ENCODE measurements around the gene SNX14. TPM values are rescaled to one million over a fixed set of nuclear protein-coding genes. Genes with fewer than 3 reads are reported as not detected.

Gene SNX14
- total and polyA plus RNA-seq, 10 of the 15 experiments (the other 5 are each of a cell fraction or from before 2014, with no cell fraction given), result 34.2 to 122 (median 51.0) TPM

DNA sequence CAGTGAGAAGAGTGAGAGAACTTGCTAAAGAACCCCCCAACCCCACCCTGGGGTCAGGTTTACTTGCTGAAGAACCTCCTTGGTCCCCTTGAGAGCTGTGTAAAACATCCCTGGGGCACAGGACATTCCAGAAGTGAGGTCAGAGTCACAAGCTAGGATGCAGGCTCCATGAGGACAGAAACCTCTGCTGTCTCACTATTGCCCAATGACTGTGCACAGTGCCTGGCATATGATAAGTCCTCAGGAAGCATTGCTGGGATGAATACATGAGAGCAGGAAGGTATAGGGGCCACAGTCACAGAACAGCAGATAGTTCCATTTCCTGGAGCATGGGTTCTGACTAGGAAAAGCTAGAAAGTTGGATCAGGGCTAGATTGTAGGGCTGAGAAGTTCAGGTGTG, 125.3 kb downstream of the SNX14 start:
- H4K20me1 ChIP-seq (ENCODE audit: control insufficient read depth, insufficient read depth), result no peaks in the 10 kb centered on the region
- H3K79me2 ChIP-seq (ENCODE audit: control insufficient read depth, insufficient read depth, low read length), result no peaks in the 10 kb centered on the region
- intact Hi-C loops (cut with micrococcal nuclease; ENCODE audit: unreplicated experiment) (no loop called here), in situ Hi-C loops (cut with MboI) (no loop called here)
- H3K27me3 ChIP-seq (replicated peaks in 1 of 2; ENCODE audit: control insufficient read depth in 2 of 2, insufficient read depth in 2 of 2, low read length in 1 of 2), result no peaks in the 10 kb centered on the region
- no peak for FAIRE-seq
- POLR2A ChIA-PET, result interaction anchor here (1.3 to 1.9 kb wide), 2 partner anchors 10 to 13 kb away, joined by 3 to 4 read pairs; no protein-coding TSS in a partner anchor
- no peak overlapping the region for H3K9ac ChIP-seq (ENCODE audit: control insufficient read depth, insufficient read depth, low read length)
- no peak overlapping the region for H3K4me2 ChIP-seq (ENCODE audit: control insufficient read depth, insufficient read depth)
- H3K4me3 ChIP-seq, result no peak overlapping the region
- RAD21 ChIA-PET (ENCODE audit: unreplicated experiment), result interaction anchor here (0.9 to 1.9 kb wide), 5 partner anchors 11 to 114 kb away, joined by 3 to 5 read pairs (median 4); partner anchors contain the start of gene NT5E
- BruUV-seq (replicated peaks), result no TSS peak
- H3K9me3 ChIP-seq (replicated peaks; ENCODE audit: control insufficient read depth, insufficient read depth, low read length), result no peaks in the 10 kb centered on the region
- no peak for DNase-seq (ENCODE audit: low read depth, low spot score)
- H3K4me1 ChIP-seq (ENCODE audit: control insufficient read depth, insufficient read depth, low read length), result peaks cover 19% of the 10 kb centered on the region
- no peaks in the 10 kb centered on the region for H3K36me3 ChIP-seq (ENCODE audit: control insufficient read depth in 2 of 2, insufficient read depth in 2 of 2, low read length in 1 of 2)
- no peak for ATAC-seq
- CTCF ChIA-PET, result interaction anchor here (3.7 kb wide), 1 partner anchor 14 kb away, joined by 21 read pairs; no protein-coding TSS in a partner anchor
- H2AFZ ChIP-seq (ENCODE audit: control insufficient read depth, low read depth, low read length), result no peak overlapping the region
- SMC1A ChIA-PET (ENCODE audit: uncharacterized antibody, unreplicated experiment), result interaction anchor here (0.7 to 1.5 kb wide), 3 partner anchors 11 to 752 kb away, joined by 3 to 5 read pairs (median 4); no protein-coding TSS in a partner anchor
- no peak overlapping the region for H3K27ac ChIP-seq (ENCODE audit: control insufficient read depth, insufficient read depth)
- TF ChIP-seq, protein P1, sequence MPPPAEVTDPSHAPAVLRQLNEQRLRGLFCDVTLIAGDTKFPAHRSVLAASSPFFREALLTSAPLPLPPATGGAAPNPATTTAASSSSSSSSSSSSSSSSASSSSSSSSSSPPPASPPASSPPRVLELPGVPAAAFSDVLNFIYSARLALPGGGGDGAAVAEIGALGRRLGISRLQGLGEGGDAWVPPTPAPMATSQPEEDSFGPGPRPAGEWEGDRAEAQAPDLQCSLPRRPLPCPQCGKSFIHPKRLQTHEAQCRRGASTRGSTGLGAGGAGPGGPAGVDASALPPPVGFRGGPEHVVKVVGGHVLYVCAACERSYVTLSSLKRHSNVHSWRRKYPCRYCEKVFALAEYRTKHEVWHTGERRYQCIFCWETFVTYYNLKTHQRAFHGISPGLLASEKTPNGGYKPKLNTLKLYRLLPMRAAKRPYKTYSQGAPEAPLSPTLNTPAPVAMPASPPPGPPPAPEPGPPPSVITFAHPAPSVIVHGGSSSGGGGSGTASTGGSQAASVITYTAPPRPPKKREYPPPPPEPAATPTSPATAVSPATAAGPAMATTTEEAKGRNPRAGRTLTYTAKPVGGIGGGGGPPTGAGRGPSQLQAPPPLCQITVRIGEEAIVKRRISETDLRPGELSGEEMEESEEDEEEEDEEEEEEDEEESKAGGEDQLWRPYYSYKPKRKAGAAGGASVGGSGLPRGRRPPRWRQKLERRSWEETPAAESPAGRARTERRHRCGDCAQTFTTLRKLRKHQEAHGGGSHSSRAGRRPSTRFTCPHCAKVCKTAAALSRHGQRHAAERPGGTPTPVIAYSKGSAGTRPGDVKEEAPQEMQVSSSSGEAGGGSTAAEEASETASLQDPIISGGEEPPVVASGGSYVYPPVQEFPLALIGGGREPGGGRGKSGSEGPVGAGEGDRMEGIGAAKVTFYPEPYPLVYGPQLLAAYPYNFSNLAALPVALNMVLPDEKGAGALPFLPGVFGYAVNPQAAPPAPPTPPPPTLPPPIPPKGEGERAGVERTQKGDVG (CRISPR knock-in tag; IDR thresholded peaks at IDR 0.05), result no peak
- TF ChIP-seq ZZZ3 (IDR thresholded peaks at IDR 0.05; ENCODE audit: control insufficient read depth, insufficient read length, low read depth) (no peak), NBN (IDR thresholded peaks at IDR 0.05) (no peak), ESRRA (IDR thresholded peaks at IDR 0.05; ENCODE audit: low read length) (no peak), TCF12 (IDR thresholded peaks at IDR 0.05; ENCODE audit: low read depth, low read length) (no peak), NRF1 (conservative IDR thresholded peaks at IDR 0.05; ENCODE audit: low read depth, low read length) (no peak), TAF1 (IDR thresholded peaks at IDR 0.05; ENCODE audit: borderline replicate concordance, low read depth, low read length) (no peak), KLF5 (IDR thresholded peaks at IDR 0.05; ENCODE audit: partially characterized antibody) (no peak), RFX5 (IDR thresholded peaks at IDR 0.05; ENCODE audit: low read depth, low read length) (no peak), BCL11A (IDR thresholded peaks at IDR 0.05; ENCODE audit: low read depth, low read length) (no peak), HCFC1 (IDR thresholded peaks at IDR 0.05; ENCODE audit: low read length) (no peak), CHD2 (IDR thresholded peaks at IDR 0.05; ENCODE audit: borderline replicate concordance, low read depth, low read length) (no peak), ZBED1 (IDR thresholded peaks at IDR 0.05; ENCODE audit: borderline replicate concordance) (no peak), ZNF274 (IDR thresholded peaks at IDR 0.05; ENCODE audit: insufficient read depth, insufficient read length) (no peak), TARDBP (IDR thresholded peaks at IDR 0.05; ENCODE audit: borderline replicate concordance) (no peak), SMAD1 (IDR thresholded peaks at IDR 0.05; ENCODE audit: low read depth, partially characterized antibody) (no peak)
- TF ChIP-seq, protein P2, sequence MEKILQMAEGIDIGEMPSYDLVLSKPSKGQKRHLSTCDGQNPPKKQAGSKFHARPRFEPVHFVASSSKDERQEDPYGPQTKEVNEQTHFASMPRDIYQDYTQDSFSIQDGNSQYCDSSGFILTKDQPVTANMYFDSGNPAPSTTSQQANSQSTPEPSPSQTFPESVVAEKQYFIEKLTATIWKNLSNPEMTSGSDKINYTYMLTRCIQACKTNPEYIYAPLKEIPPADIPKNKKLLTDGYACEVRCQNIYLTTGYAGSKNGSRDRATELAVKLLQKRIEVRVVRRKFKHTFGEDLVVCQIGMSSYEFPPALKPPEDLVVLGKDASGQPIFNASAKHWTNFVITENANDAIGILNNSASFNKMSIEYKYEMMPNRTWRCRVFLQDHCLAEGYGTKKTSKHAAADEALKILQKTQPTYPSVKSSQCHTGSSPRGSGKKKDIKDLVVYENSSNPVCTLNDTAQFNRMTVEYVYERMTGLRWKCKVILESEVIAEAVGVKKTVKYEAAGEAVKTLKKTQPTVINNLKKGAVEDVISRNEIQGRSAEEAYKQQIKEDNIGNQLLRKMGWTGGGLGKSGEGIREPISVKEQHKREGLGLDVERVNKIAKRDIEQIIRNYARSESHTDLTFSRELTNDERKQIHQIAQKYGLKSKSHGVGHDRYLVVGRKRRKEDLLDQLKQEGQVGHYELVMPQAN (conservative IDR thresholded peaks at IDR 0.05), result no peak
- TF ChIP-seq, protein P3, sequence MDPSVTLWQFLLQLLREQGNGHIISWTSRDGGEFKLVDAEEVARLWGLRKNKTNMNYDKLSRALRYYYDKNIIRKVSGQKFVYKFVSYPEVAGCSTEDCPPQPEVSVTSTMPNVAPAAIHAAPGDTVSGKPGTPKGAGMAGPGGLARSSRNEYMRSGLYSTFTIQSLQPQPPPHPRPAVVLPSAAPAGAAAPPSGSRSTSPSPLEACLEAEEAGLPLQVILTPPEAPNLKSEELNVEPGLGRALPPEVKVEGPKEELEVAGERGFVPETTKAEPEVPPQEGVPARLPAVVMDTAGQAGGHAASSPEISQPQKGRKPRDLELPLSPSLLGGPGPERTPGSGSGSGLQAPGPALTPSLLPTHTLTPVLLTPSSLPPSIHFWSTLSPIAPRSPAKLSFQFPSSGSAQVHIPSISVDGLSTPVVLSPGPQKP (IDR thresholded peaks at IDR 0.05; ENCODE audit: low read depth, low read length), result no peak
- TF ChIP-seq, protein P4, sequence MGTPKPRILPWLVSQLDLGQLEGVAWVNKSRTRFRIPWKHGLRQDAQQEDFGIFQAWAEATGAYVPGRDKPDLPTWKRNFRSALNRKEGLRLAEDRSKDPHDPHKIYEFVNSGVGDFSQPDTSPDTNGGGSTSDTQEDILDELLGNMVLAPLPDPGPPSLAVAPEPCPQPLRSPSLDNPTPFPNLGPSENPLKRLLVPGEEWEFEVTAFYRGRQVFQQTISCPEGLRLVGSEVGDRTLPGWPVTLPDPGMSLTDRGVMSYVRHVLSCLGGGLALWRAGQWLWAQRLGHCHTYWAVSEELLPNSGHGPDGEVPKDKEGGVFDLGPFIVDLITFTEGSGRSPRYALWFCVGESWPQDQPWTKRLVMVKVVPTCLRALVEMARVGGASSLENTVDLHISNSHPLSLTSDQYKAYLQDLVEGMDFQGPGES (IDR thresholded peaks at IDR 0.05), result no peak
